Measurements from ENCODE around the gene RABL6.

The RABL6 gene

DNA sequence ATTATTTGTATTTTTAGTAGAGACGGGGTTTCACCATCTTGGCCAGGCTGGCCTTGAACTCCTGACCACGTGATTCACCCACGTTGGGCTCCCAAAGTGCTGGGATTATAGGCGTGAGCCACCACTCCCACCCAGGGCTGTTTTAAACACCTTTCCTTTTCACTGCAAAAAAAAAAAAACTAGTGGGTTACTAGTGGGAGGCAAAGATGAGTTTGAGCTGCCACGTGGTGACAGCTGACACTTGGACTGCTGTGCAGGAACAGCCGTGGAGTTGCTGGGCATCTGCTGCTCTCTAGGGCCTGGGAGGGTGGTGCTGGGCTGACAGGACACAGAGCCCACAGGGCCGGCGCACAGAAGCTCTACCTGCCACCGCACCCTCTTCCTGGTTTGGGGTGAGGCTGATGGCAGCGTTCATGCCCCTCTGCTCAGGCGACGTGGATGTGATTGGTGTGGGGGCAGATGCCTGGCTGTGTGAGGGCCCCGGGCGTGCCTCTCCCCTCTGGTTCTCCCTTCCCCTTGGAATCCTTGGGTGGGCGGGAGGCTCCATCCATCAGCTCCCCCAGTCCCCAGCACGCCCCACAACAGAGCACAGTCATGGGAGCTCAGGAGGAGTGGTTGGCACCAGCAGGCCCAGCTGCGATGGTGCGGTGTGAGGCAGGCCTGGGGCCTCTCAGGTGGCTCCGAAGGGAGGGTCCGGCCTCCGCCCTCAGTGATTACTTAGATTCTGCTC lies 16.9 kb downstream of the RABL6 start:
- Histone ChIP-seq H3K27me3 (ENCODE audit: insufficient read depth, low read length) (no peaks in the 10 kb centered on the region), H3K4me1 (ENCODE audit: insufficient read depth, low read length) (no peaks in the 10 kb centered on the region), H3K4me3 (ENCODE audit: low read length) (no peak overlapping the region), H3K9me3 (ENCODE audit: low read length) (peaks cover 4% of the 10 kb centered on the region), H3K36me3 (ENCODE audit: insufficient read depth, low read length) (peaks cover 64% of the 10 kb centered on the region), H2AFZ (ENCODE audit: low read depth, low read length) (no peak overlapping the region)

DNA sequence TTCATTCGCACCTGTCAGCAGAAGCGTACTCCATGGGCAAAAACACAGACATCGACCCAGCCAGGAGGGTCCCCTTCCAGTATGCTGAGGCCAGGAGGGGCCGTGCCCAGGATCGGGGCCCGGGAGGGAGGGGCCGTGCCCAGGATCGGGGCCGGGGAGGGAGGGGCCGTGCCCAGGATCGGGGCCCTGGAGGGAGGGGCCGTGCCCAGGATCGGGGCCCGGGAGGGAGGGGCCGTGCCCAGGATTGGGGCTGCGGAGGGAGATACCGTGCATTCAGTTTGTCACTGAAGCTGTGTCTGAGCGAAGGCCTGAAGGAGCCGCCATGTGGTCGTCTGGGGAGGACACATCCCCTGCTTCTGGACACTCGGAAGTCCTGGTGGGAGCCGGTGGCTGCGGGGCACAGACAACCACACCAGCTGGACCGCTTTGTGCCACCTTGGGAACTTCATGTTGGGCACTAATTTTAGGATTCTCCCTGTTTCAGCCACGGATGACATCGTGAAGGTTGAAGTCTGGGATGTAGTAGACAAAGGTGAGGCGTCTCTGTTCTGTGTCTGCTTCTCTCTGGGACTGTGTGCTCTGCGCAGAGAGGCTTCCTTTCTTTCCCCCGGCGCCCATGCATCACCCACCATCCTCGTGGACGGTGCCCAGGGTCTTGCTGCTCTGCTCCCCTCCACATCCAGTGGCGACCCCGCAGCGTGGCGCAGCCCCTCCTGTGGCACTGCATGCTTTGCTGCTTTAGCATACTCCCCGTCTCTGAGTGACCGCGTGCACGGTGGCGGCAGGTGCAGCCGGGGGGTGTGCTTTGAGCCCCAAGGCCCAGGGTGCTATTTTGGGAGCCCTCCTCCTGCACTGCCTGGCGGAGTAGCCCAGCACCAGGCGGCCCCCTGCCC lies 17.8 kb downstream of the RABL6 start:
- H3K9me3 ChIP-seq (ENCODE audit: low read length) = peaks cover 4% of the 10 kb centered on the region

DNA sequence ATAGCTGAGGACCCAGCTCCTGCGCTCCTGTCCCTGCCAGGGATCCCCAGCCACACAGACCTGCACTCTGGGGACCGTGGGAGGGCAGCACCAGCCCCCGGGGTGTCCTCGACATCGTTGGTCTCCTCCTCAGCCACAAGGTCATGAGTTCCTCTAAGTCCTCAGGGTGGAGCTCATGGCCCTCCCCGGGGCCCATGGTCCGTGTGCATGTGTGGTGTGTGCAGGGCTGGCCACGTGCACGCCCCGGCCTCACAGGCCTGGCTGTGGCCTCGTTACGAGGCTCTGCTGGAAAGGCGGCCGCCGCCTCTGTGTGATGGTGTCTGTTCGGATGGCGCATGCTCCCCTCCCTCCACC lies 18.4 kb downstream of the RABL6 start:
- Histone ChIP-seq H3K36me3 (ENCODE audit: insufficient read depth, low read length) (peaks cover 73% of the 10 kb centered on the region), H2AFZ (ENCODE audit: low read depth, low read length) (no peak overlapping the region), H3K4me3 (ENCODE audit: low read length) (no peak overlapping the region), H3K9me3 (ENCODE audit: low read length) (no peaks in the 10 kb centered on the region), H3K4me1 (ENCODE audit: insufficient read depth, low read length) (no peaks in the 10 kb centered on the region), H3K27me3 (ENCODE audit: insufficient read depth, low read length) (no peaks in the 10 kb centered on the region)

More for the DNA sequence above, 17.8 kb downstream of the RABL6 start:
- Histone ChIP-seq H3K36me3 (ENCODE audit: insufficient read depth, low read length) (peaks cover 72% of the 10 kb centered on the region), H3K27me3 (ENCODE audit: insufficient read depth, low read length) (no peaks in the 10 kb centered on the region), H2AFZ (ENCODE audit: low read depth, low read length) (no peak overlapping the region), H3K4me1 (ENCODE audit: insufficient read depth, low read length) (no peaks in the 10 kb centered on the region), H3K4me3 (ENCODE audit: low read length) (no peak overlapping the region)

DNA sequence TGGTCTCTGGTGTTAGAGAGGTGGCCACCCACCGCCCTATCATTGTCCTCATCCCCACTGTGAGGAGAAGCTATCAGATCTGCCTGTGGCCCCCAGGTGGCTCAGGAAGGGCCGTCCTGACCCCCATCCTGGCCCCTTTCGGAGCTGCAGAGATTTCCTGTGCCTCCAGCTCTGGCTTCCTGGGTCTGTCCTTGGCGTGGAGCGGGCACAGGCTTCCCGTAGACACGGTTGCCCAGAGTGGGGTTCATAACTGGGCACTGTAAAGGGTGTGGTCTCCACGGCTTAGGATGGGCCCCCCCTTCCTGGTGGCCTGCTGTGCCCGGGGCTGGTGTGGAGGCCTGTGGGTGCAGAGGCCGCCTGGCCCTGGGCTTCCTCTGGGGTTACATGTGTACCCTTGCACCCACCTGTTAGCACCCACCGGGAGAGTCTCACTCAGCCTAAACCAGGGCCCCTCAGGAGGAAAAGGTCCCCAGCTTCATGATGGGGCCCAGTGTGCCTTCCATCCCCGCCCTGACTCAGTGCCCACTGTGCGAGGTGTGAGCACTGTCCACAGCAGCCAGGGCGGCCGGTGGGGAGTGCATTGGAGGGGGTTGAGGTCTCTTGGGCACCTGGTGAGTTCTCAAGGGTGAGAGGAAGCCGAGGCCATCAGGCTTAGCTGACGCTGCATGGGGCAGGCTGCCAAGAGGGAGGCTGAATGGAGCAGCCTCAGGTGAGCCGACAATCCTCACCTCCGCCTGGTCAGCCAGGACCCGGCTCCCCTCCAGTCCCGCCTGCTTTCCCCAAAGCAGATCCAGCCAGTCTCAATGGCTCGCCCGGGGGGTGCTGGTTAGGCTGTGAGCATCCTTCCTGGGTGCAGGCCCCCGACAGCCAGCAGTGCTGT lies 19.2 kb downstream of the RABL6 start:
- H3K36me3 ChIP-seq (ENCODE audit: insufficient read depth, low read length) = peaks cover 80% of the 10 kb centered on the region
- no peaks in the 10 kb centered on the region for H3K9me3 ChIP-seq (ENCODE audit: low read length)
- no peaks in the 10 kb centered on the region for H3K4me1 ChIP-seq (ENCODE audit: insufficient read depth, low read length)
- H2AFZ ChIP-seq (ENCODE audit: low read depth, low read length) = no peak overlapping the region
- H3K4me3 ChIP-seq (ENCODE audit: low read length) = no peak overlapping the region
- no peaks in the 10 kb centered on the region for H3K27me3 ChIP-seq (ENCODE audit: insufficient read depth, low read length)

DNA sequence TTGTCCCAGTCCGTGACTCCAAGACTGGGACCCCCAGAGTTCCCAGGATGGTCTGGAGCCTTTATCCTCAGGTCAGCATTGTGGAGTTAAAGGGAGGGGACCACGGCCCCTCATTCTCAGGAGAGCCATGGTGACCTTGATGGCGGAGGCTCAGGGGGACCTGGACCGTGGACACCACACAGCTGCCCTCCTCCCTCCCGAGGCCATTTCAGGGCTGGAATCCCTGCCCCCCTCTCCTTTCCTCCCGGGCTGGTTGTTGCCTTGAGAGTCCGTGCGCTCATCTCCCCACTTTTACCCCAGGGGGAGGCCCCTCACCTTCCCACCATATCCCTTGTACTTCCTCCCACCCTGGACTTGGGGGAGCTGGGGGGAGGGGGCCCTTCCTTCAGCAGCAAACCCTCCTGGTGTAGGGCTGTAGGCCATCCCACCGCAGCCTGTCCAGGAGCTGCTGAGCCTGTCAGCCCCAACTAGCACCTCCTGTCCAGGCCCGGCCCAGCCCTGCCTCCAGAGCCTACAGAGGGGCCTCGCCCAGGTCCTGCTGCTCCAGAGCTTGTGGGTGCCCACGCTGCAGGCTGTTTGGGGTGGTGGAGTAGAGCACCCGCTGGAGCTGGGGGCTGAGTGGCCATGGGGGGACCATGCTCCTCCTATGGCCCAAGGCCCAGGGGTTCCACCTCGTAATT lies 20.2 kb downstream of the RABL6 start:
- Histone ChIP-seq H2AFZ (ENCODE audit: low read depth, low read length) (no peak overlapping the region), H3K36me3 (ENCODE audit: insufficient read depth, low read length) (peaks cover 90% of the 10 kb centered on the region), H3K27me3 (ENCODE audit: insufficient read depth, low read length) (no peaks in the 10 kb centered on the region), H3K4me3 (ENCODE audit: low read length) (no peak overlapping the region), H3K9me3 (ENCODE audit: low read length) (no peaks in the 10 kb centered on the region), H3K4me1 (ENCODE audit: insufficient read depth, low read length) (no peaks in the 10 kb centered on the region)

DNA sequence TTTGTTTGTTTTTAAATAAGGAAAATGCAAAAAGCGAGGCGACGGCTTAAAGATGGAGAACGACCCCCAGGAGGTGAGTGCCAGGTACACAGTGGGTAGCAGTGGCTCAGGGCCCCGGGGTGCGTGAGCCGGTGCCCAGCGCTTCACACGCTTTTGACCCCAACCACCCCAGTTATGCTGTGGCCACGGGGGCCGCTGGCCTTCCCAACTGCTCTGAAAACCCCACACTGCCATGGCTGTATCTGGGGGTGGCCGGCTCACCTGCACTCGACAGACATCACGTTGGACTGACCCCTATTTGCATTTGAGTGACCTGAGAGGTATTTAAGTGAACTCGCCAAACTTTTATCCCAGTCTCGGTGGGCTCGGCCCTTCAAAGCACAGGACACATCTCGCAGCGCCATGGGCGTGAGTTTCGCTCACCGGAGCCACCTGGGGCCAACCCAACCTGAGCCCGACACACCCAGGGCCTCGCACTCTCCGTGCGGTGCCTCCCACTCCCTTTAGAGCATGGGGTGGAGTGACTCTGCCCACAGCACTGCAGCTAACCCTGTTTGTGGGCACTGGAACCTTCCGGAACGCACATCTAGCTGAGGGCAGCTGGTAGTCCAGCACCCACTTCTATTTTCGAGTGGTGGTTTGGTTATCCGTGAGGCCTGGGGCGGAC lies 20.9 kb downstream of the RABL6 start:
- H3K9me3 ChIP-seq (ENCODE audit: low read length) = no peaks in the 10 kb centered on the region
- H3K36me3 ChIP-seq (ENCODE audit: insufficient read depth, low read length) = peaks cover 85% of the 10 kb centered on the region
- no peaks in the 10 kb centered on the region for H3K27me3 ChIP-seq (ENCODE audit: insufficient read depth, low read length)
- H3K4me1 ChIP-seq (ENCODE audit: insufficient read depth, low read length) = no peaks in the 10 kb centered on the region
- H3K4me3 ChIP-seq (ENCODE audit: low read length) = no peak overlapping the region
- no peak overlapping the region for H2AFZ ChIP-seq (ENCODE audit: low read depth, low read length)

DNA sequence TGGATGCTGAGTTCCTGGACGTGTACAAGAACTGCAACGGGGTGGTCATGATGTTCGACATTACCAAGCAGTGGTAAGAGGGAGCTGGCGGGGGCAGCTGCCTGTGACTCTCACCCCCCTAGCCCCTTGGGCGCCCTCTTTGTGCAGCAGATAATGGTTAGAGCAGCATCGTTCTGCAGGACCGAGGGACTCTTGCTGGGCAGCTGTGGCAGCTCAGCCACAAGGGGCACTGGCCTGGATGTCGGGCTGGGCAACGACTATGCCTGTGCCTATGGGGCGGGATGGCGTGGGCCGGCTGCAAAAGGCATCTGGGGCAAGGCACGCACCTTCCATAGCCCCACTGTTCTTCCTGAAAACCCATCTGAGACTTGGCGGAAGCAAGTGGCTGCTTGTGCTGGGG lies 21.7 kb downstream of the RABL6 start:
- Histone ChIP-seq H2AFZ (ENCODE audit: low read depth, low read length) (no peak overlapping the region), H3K36me3 (ENCODE audit: insufficient read depth, low read length) (peaks cover 83% of the 10 kb centered on the region), H3K9me3 (ENCODE audit: low read length) (no peaks in the 10 kb centered on the region)

DNA sequence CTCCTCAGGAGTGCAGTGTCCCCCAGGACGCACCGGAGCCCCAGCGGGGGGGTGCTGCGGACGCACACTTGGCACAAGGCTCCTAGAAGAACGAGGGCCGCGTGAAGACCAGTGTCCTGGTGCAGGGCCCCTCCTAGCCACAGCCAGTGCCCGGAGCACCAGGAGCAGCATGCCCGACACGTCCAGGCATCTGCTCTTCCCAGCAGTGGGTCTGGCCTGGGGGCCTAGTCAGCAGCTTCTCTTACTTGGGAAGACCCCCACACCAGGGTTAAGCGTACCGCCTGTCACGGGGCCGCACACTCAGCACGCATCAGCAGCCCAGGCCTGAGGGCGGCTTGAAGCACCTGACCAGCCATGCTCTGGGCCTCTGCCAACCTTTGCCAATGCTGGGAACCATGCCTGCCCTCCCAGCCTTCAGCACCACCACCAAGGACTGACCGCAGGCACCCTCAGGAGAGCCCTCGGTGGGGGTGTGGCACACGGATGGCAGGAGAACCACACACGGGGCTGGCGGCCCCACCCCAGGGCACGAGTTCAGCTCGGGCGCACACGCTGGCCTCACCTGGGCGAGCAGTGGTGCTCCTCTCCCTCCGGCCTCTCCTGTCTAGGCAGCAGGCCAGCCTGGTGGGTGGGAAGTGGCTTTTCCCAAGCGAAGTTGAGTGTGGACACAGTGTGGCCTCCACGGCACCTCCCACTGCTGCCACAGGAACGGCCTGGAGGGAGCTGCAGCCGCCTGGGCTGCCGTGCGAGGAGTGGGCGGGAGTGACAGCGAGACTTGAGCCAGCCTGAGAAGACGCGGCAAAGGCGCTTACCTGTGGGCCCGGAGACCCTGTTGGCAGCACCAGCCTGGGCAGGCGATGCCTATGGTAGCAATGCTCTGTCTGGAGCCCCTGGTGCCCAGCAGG lies 22.5 kb downstream of the RABL6 start:
- H3K4me3 ChIP-seq (ENCODE audit: low read length) = no peak overlapping the region
- no peak overlapping the region for H2AFZ ChIP-seq (ENCODE audit: low read depth, low read length)
- H3K27me3 ChIP-seq (ENCODE audit: insufficient read depth, low read length) = no peaks in the 10 kb centered on the region
- no peaks in the 10 kb centered on the region for H3K4me1 ChIP-seq (ENCODE audit: insufficient read depth, low read length)
- H3K9me3 ChIP-seq (ENCODE audit: low read length) = no peaks in the 10 kb centered on the region
- H3K36me3 ChIP-seq (ENCODE audit: insufficient read depth, low read length) = peaks cover 78% of the 10 kb centered on the region

More for the DNA sequence above, 21.7 kb downstream of the RABL6 start:
- no peak overlapping the region for H3K4me3 ChIP-seq (ENCODE audit: low read length)
- no peaks in the 10 kb centered on the region for H3K4me1 ChIP-seq (ENCODE audit: insufficient read depth, low read length)
- H3K27me3 ChIP-seq (ENCODE audit: insufficient read depth, low read length) = no peaks in the 10 kb centered on the region

DNA sequence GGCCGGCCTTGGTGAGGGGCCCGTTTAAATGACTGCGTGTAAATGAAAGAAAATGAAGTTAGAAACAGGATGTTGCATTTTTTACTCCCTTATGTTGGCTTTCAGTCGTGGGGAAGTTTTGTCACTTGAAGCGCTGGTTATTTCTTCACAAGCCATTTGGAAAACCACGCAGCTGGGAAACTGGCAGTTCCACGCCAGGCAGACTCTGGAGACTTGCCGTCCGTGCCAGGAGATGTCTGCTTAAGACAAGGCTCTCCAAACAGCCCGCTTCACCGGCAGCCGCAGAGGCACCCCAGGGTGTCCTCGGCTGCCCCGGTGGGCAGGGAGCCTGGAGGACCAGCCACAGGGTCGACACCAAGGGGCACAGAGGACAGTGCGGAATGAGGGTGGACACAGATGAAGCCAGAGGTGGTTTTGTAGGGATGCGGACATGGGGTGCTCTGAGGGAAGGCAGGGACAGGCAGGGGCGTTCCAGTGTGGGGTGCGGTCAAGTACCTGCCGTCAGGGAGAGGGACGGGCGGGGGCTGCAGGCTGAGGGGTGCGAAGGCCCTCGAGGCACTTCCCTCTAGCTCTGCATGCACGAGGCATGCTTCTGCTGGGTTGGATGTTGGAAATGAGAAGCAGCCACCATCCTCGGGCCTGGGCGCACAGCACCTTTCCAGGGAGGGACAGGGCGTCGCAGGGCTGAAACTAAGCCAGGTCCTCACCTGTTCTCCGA lies 23.4 kb downstream of the RABL6 start:
- Histone ChIP-seq H3K9me3 (ENCODE audit: low read length) (no peaks in the 10 kb centered on the region), H3K27me3 (ENCODE audit: insufficient read depth, low read length) (no peaks in the 10 kb centered on the region), H3K4me3 (ENCODE audit: low read length) (no peak overlapping the region), H2AFZ (ENCODE audit: low read depth, low read length) (no peak overlapping the region), H3K36me3 (ENCODE audit: insufficient read depth, low read length) (peaks cover 77% of the 10 kb centered on the region), H3K4me1 (ENCODE audit: insufficient read depth, low read length) (no peaks in the 10 kb centered on the region)

DNA sequence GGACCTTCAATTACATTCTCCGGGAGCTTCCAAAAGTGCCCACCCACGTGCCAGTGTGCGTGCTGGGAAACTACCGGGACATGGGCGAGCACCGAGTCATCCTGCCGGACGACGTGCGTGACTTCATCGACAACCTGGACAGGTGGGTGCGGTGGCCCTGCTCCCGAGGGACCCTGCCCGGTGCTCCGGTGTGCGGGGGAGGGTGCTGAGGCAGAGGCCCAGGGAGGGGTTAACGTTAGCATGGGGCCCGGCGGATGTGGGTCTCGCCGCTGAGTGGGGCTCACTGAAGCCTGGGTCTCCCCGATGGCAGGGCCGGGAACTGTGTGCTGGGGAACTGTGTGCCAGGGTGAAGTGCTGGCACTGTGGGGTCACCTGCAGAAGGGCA lies 24.0 kb downstream of the RABL6 start:
- Histone ChIP-seq H3K9me3 (ENCODE audit: low read length) (no peaks in the 10 kb centered on the region), H3K27me3 (ENCODE audit: insufficient read depth, low read length) (no peaks in the 10 kb centered on the region), H3K4me1 (ENCODE audit: insufficient read depth, low read length) (no peaks in the 10 kb centered on the region), H3K36me3 (ENCODE audit: insufficient read depth, low read length) (peaks cover 75% of the 10 kb centered on the region), H2AFZ (ENCODE audit: low read depth, low read length) (no peak overlapping the region), H3K4me3 (ENCODE audit: low read length) (no peak overlapping the region)

DNA sequence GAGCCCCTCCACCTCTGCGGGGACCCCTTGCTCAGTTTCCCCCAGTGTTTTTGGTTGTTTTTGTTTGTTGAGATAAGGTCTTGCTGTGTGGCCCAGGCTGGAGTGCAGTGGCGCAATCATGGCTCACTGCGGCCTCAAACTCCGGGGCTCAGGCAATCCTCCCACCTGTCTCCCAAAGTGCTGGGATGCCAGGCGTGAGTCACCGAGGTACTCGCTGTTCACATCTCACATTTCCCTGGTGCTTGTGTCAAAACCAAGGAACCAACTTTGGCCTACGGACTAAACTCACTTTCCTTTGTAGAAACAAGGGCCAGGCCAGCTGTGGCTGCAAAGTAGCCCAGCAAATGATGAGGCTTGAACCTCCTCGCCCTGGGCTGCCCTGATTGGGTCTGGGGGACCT lies 24.8 kb downstream of the RABL6 start:
- no peaks in the 10 kb centered on the region for H3K27me3 ChIP-seq (ENCODE audit: insufficient read depth, low read length)
- peaks cover 68% of the 10 kb centered on the region for H3K36me3 ChIP-seq (ENCODE audit: insufficient read depth, low read length)
- no peak overlapping the region for H3K4me3 ChIP-seq (ENCODE audit: low read length)
- H2AFZ ChIP-seq (ENCODE audit: low read depth, low read length) = no peak overlapping the region
- H3K9me3 ChIP-seq (ENCODE audit: low read length) = no peaks in the 10 kb centered on the region
- H3K4me1 ChIP-seq (ENCODE audit: insufficient read depth, low read length) = no peaks in the 10 kb centered on the region

Data from neuron (in vitro differentiated cells).